ENCODE data around the gene VMO1.

Gene VMO1

DNA sequence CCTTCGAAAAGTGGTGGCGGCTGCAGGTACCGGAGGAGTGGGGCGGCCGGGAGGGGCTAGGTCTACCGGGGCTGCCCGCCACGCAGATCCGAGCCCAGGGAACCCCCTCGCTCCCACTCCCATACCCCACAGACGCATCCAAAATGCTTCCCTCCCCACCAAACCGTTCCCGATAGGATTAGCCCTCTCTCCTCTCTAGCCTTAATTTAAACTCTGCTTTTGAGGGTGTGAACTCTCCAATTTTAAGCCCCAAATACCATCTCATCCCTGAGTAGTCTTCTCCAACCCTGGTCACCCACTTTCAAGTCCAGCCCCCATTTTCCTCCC, 46.2 kb downstream of the VMO1 start:
- Histone ChIP-seq H3K9ac (ENCODE audit: low read depth, low read length, poor library complexity, severe bottlenecking) (no peak overlapping the region), H3F3A (ENCODE audit: low read depth) (no peaks in the 10 kb centered on the region), H3K36me3 (ENCODE audit: insufficient read depth, low read length) (no peaks in the 10 kb centered on the region), H3K4me1 (ENCODE audit: insufficient read depth, low read length, poor library complexity, severe bottlenecking) (no peaks in the 10 kb centered on the region), H4K20me1 (ENCODE audit: insufficient read depth, low read length, poor library complexity, severe bottlenecking) (no peaks in the 10 kb centered on the region), H3K9me3 (ENCODE audit: insufficient read depth, low read depth, low read length) (no peaks in the 10 kb centered on the region), H3K9me2 (replicated peaks; ENCODE audit: low read depth, low read length) (no peaks in the 10 kb centered on the region), H3K4me3 (ENCODE audit: low read length, poor library complexity, severe bottlenecking) (no peak overlapping the region), H2AFZ (ENCODE audit: low read length) (no peak overlapping the region), H3K79me2 (ENCODE audit: insufficient read depth, low read length) (no peaks in the 10 kb centered on the region), H3K4me2 (ENCODE audit: low read depth, low read length, poor library complexity, severe bottlenecking) (no peak overlapping the region), H3K27me3 (ENCODE audit: insufficient read depth, low read length, poor library complexity, severe bottlenecking) (no peaks in the 10 kb centered on the region)
- no peak for TF ChIP-seq EZH2phosphoT487 (IDR thresholded peaks at IDR 0.05; ENCODE audit: borderline replicate concordance)
- TF ChIP-seq, protein P1, sequence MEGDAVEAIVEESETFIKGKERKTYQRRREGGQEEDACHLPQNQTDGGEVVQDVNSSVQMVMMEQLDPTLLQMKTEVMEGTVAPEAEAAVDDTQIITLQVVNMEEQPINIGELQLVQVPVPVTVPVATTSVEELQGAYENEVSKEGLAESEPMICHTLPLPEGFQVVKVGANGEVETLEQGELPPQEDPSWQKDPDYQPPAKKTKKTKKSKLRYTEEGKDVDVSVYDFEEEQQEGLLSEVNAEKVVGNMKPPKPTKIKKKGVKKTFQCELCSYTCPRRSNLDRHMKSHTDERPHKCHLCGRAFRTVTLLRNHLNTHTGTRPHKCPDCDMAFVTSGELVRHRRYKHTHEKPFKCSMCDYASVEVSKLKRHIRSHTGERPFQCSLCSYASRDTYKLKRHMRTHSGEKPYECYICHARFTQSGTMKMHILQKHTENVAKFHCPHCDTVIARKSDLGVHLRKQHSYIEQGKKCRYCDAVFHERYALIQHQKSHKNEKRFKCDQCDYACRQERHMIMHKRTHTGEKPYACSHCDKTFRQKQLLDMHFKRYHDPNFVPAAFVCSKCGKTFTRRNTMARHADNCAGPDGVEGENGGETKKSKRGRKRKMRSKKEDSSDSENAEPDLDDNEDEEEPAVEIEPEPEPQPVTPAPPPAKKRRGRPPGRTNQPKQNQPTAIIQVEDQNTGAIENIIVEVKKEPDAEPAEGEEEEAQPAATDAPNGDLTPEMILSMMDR (conservative IDR thresholded peaks at IDR 0.05; ENCODE audit: low read length) = no peak

- no peak within 1 kb of the TSS for H3K4me3 ChIP-seq (ENCODE audit: low read length, poor library complexity, severe bottlenecking)
- no peaks in the 10 kb centered on the region for H3K9me3 ChIP-seq (ENCODE audit: insufficient read depth, low read depth, low read length)
- H3K79me2 ChIP-seq (ENCODE audit: insufficient read depth, low read length) = no peaks in the 10 kb centered on the region
- no peaks in the 10 kb centered on the region for H3K4me1 ChIP-seq (ENCODE audit: insufficient read depth, low read length, poor library complexity, severe bottlenecking)
- H3K27me3 ChIP-seq (ENCODE audit: insufficient read depth, low read length, poor library complexity, severe bottlenecking) = no peaks in the 10 kb centered on the region
- H3F3A ChIP-seq (ENCODE audit: low read depth) = no peaks in the 10 kb centered on the region
- no peak within 1 kb of the TSS for H3K4me2 ChIP-seq (ENCODE audit: low read depth, low read length, poor library complexity, severe bottlenecking)
- no peaks in the 10 kb centered on the region for H4K20me1 ChIP-seq (ENCODE audit: insufficient read depth, low read length, poor library complexity, severe bottlenecking)
- TF ChIP-seq, protein P1 (conservative IDR thresholded peaks at IDR 0.05; ENCODE audit: low read length) = no peak
- no peak for TF ChIP-seq EZH2phosphoT487 (IDR thresholded peaks at IDR 0.05; ENCODE audit: borderline replicate concordance)
- H2AFZ ChIP-seq (ENCODE audit: low read length) = no peak within 1 kb of the TSS
- no peaks in the 10 kb centered on the region for H3K9me2 ChIP-seq (replicated peaks; ENCODE audit: low read depth, low read length)
- no peak within 1 kb of the TSS for H3K9ac ChIP-seq (ENCODE audit: low read depth, low read length, poor library complexity, severe bottlenecking)
- H3K36me3 ChIP-seq (ENCODE audit: insufficient read depth, low read length) = no peaks in the 10 kb centered on the region
Observed at GRCh38 chr17:4739122-4740024, 46.8 kb downstream of the VMO1 start, which contains the start of the genes CXCL16 and ZMYND15. CXCL16 (minus strand) TSS chr17:4739928; CDS start chr17:4739339, 589 bp downstream. ZMYND15 (plus strand) TSS chr17:4739833; CDS start chr17:4740549, 716 bp downstream.

- Histone ChIP-seq H3F3A (ENCODE audit: low read depth) (no peaks in the 10 kb centered on the region), H4K20me1 (ENCODE audit: insufficient read depth, low read length, poor library complexity, severe bottlenecking) (no peaks in the 10 kb centered on the region), H3K4me3 (ENCODE audit: low read length, poor library complexity, severe bottlenecking) (no peak overlapping the region), H3K36me3 (ENCODE audit: insufficient read depth, low read length) (no peaks in the 10 kb centered on the region), H3K27me3 (ENCODE audit: insufficient read depth, low read length, poor library complexity, severe bottlenecking) (no peaks in the 10 kb centered on the region), H3K4me2 (ENCODE audit: low read depth, low read length, poor library complexity, severe bottlenecking) (no peak overlapping the region), H3K4me1 (ENCODE audit: insufficient read depth, low read length, poor library complexity, severe bottlenecking) (no peaks in the 10 kb centered on the region), H2AFZ (ENCODE audit: low read length) (no peak overlapping the region), H3K9ac (ENCODE audit: low read depth, low read length, poor library complexity, severe bottlenecking) (no peak overlapping the region), H3K9me3 (ENCODE audit: insufficient read depth, low read depth, low read length) (no peaks in the 10 kb centered on the region), H3K9me2 (replicated peaks; ENCODE audit: low read depth, low read length) (no peaks in the 10 kb centered on the region), H3K79me2 (ENCODE audit: insufficient read depth, low read length) (no peaks in the 10 kb centered on the region)
- TF ChIP-seq EZH2phosphoT487 (IDR thresholded peaks at IDR 0.05; ENCODE audit: borderline replicate concordance) = no peak
- TF ChIP-seq, protein P1 (conservative IDR thresholded peaks at IDR 0.05; ENCODE audit: low read length) = no peak
Observed at GRCh38 chr17:4738136-4739121, 47.7 kb downstream of the VMO1 start.

All from Loucy (cell line).